CD4-positive, alpha-beta T cell treated with Interleukin-6 at 100 ng/mL for 8 hours (primary cell): ENCODE results near the gene HLCS.

Experiments used
- DNase-seq: peaks from one replicate; pipeline ENCODE4 v3.0.0-alpha.2; 2020; ENCODE audit warnings: mixed read lengths, low spot score

Gene HLCS

DNA sequence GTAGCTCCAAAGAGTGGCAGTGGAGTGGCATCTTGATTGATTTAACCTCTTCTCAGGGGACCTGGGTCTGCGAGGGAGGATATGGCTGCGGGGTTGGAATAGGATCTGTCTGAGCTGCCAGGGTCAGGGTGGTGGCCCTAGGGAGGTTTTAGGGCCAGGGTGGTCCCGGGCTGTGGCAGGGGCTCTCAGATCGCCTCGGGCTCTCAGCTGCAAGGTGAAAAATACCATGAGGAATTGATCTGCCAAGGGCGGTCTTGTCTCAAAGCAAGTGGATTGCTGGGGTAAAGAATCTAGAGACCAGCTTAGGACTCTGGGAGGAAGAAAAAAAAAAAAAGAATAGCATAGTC lies 263.9 kb downstream of the HLCS start:
- DNase-seq, result no peak

- DNase-seq, result no peak
Observed at GRCh38 chr21:36701756-36702621, 264.5 kb downstream of the HLCS start.

GRCh38 chr21:36700971-36701755 lies 265.3 kb downstream of the HLCS start:
- DNase-seq, result no peak
